ENCODE measurements around the gene LRRC9.
"Not testable (repeated sequence)": the region's sequence is repeated elsewhere in the genome, so short reads cannot be mapped to it uniquely, and the experiment has no call there.

GRCh38 chr14:60010263-60010662 is 90.3 kb downstream of the LRRC9 start:
- not testable (repeated sequence) for TF ChIP-seq ZFY (CRISPR knock-in tag; IDR thresholded peaks at IDR 0.05); IRF9 (CRISPR knock-in tag; IDR thresholded peaks at IDR 0.05; ENCODE audit: borderline replicate concordance); GATAD2A (CRISPR knock-in tag; IDR thresholded peaks at IDR 0.05); IKZF1 (IDR thresholded peaks at IDR 0.05); POLR2A (IDR thresholded peaks at IDR 0.05; ENCODE audit: insufficient read depth in 1 of 2, low read depth in 2 of 2, low read length in 2 of 2); ZNF33B (CRISPR knock-in tag; IDR thresholded peaks at IDR 0.05); FOXM1 (CRISPR knock-in tag; IDR thresholded peaks at IDR 0.05); CHD2 (IDR thresholded peaks at IDR 0.05; ENCODE audit: low read depth, low read length); HMGA1 (CRISPR knock-in tag; conservative IDR thresholded peaks at IDR 0.05); POLR2AphosphoS5 (IDR thresholded peaks at IDR 0.05; ENCODE audit: low read depth, low read length); ZNF253 (CRISPR knock-in tag; IDR thresholded peaks at IDR 0.05; ENCODE audit: borderline replicate concordance); HMG20A (CRISPR knock-in tag; IDR thresholded peaks at IDR 0.05; ENCODE audit: borderline replicate concordance)

All from HepG2 (cell line).